Mesenchymal stem cell (in vitro differentiated cells and primary cell): ENCODE results near the gene TMEM115.
A peak's percentile ranks its signal among the peaks of the same experiment; 100 is the strongest.

Experiments
- DNase-seq: peaks from one replicate; pipeline ENCODE4 v3.0.0-alpha.2; 2013
- H2AFZ ChIP-seq: one replicate; pipeline ENCODE4 v1.6.1; 2013; ENCODE audit warnings: low read depth, mild to moderate bottlenecking, control low read depth, inconsistent platforms, low read length, moderate library complexity
- H2AK5ac ChIP-seq: 2 replicates; pipeline ENCODE4 v1.6.1; 2013; ENCODE audit warnings: low read length, moderate library complexity, mild to moderate bottlenecking, inconsistent platforms; ENCODE audit not compliant: severe bottlenecking
- H2BK120ac ChIP-seq: one replicate; pipeline ENCODE4 v1.6.1; 2013; ENCODE audit warnings: low read depth, mild to moderate bottlenecking, inconsistent platforms, low read length, moderate library complexity
- H2BK12ac ChIP-seq, 2 experiments: one replicate each; pipeline ENCODE4 v1.6.1; 2013; ENCODE audit warnings: inconsistent platforms in 2 of 2, low read length in 2 of 2, mild to moderate bottlenecking in 2 of 2, moderate library complexity in 2 of 2, control low read depth in 1 of 2
- H2BK15ac ChIP-seq: one replicate; pipeline ENCODE4 v1.6.1; 2013; ENCODE audit warnings: mild to moderate bottlenecking, low read depth, inconsistent platforms; ENCODE audit not compliant: poor library complexity, severe bottlenecking
- H2BK5ac ChIP-seq: 2 replicates; pipeline ENCODE4 v1.6.1; 2013; ENCODE audit warnings: low read depth, mild to moderate bottlenecking, low read length, control low read depth, inconsistent platforms; ENCODE audit not compliant: poor library complexity, severe bottlenecking
- H3K14ac ChIP-seq, 2 experiments: one replicate each; pipeline ENCODE4 v1.6.1; 2013; ENCODE audit warnings: inconsistent platforms in 2 of 2, low read length in 2 of 2, control low read depth in 1 of 2, mild to moderate bottlenecking in 1 of 2, moderate library complexity in 1 of 2
- H3K18ac ChIP-seq, 2 experiments: one replicate each; pipeline ENCODE4 v1.6.1; 2013; ENCODE audit warnings: inconsistent platforms in 2 of 2, low read length in 2 of 2, control low read depth in 1 of 2, low read depth in 1 of 2, mild to moderate bottlenecking in 1 of 2
- H3K23ac ChIP-seq, 2 experiments: one replicate each; pipeline ENCODE4 v1.6.1; 2013; ENCODE audit warnings: inconsistent platforms in 2 of 2, low read length in 2 of 2, mild to moderate bottlenecking in 2 of 2, moderate library complexity in 2 of 2, control low read depth in 1 of 2
- H3K27ac ChIP-seq: 2 replicates; pipeline ENCODE4 v1.5.1; 2013; ENCODE audit warnings: mild to moderate bottlenecking, moderate library complexity, low read length, control low read depth, inconsistent platforms; ENCODE audit not compliant: poor library complexity, severe bottlenecking
- H3K27me3 ChIP-seq, 2 experiments: 2 replicates each; pipeline versions ENCODE4 v1.6.1 to v1.7.0; 2013; ENCODE audit warnings: low read length in 2 of 2, mild to moderate bottlenecking in 2 of 2, moderate library complexity in 2 of 2, control low read depth in 1 of 2, inconsistent platforms in 1 of 2; ENCODE audit not compliant: control insufficient read depth in 1 of 2, insufficient read depth in 1 of 2
- H3K36me3 ChIP-seq, 2 experiments: 2 replicates each; pipeline versions ENCODE4 v1.6.1 to v1.7.0; 2013; ENCODE audit warnings: low read length in 2 of 2, control low read depth in 1 of 2, inconsistent platforms in 1 of 2, low read depth in 1 of 2, mild to moderate bottlenecking in 1 of 2; ENCODE audit not compliant: insufficient read depth in 2 of 2, control insufficient read depth in 1 of 2
- H3K4ac ChIP-seq, 2 experiments: one replicate each; pipeline ENCODE4 v1.6.1; 2013; ENCODE audit warnings: inconsistent platforms in 2 of 2, low read length in 2 of 2, mild to moderate bottlenecking in 2 of 2, moderate library complexity in 2 of 2, control low read depth in 1 of 2, low read depth in 1 of 2
- H3K4me1 ChIP-seq: 2 replicates; pipeline ENCODE4 v1.6.1; 2013; ENCODE audit warnings: low read depth, low read length, control low read depth; ENCODE audit not compliant: control insufficient read depth, insufficient read depth
- H3K4me2 ChIP-seq: 2 replicates; pipeline ENCODE4 v1.6.1; 2013; ENCODE audit warnings: low read length, mild to moderate bottlenecking, inconsistent platforms; ENCODE audit not compliant: poor library complexity, severe bottlenecking
- H3K4me3 ChIP-seq, 2 experiments: 2 replicates each; pipeline versions ENCODE4 v1.5.1 to v1.7.0; 2013; ENCODE audit warnings: low read length in 2 of 2, mild to moderate bottlenecking in 2 of 2, control low read depth in 1 of 2, low read depth in 1 of 2; ENCODE audit not compliant: insufficient read depth in 1 of 2
- H3K79me1 ChIP-seq: replicated peaks from 2 replicates; pipeline ENCODE4 v1.6.1; 2013; ENCODE audit warnings: mild to moderate bottlenecking, control low read depth, low read length, inconsistent platforms; ENCODE audit not compliant: poor library complexity, severe bottlenecking
- H3K9ac ChIP-seq: 2 replicates; pipeline ENCODE4 v1.7.0; 2013; ENCODE audit warnings: mild to moderate bottlenecking, low read length, moderate library complexity
- H3K9me3 ChIP-seq: 2 replicates; pipeline ENCODE4 v1.7.0; 2013; ENCODE audit warnings: mild to moderate bottlenecking, low read length; ENCODE audit not compliant: control insufficient read depth
- H4K8ac ChIP-seq: one replicate; pipeline ENCODE4 v1.6.1; 2013; ENCODE audit warnings: inconsistent platforms, mild to moderate bottlenecking, low read length, moderate library complexity
- H4K91ac ChIP-seq: one replicate; pipeline ENCODE4 v1.6.1; 2013; ENCODE audit warnings: mild to moderate bottlenecking, low read length, inconsistent platforms
- WGBS: methylation state at CpG from one replicate; pipeline ENCODE4 v1.1.7; 2013; ENCODE audit warnings: mixed read lengths; 5-methylcytosine and 5-hydroxymethylcytosine counted together

Gene TMEM115

GRCh38 chr3:50351323-50351697, 8.0 kb downstream of the TMEM115 start:
- Histone ChIP-seq H3K23ac (no peak overlapping the region), H3K4ac (no peak overlapping the region), H3K79me1 (peaks cover 43% of the 10 kb centered on the region), H3K36me3 (peaks cover 56 to 57% of the 10 kb centered on the region in 2 experiments), H3K4me2 (peak overlapping the region; percentile 66), H2AK5ac (peak overlapping the region; percentile 27), H3K9ac (peak overlapping the region; percentile 90), H3K14ac (no peak overlapping the region), H2BK15ac (no peak overlapping the region), H2BK5ac (no peak overlapping the region), H3K27ac (no peak overlapping the region), H2BK120ac (no peak overlapping the region), H2BK12ac (no peak overlapping the region), H3K4me3 (peak overlapping the region; percentile 87 to 96), H3K18ac (no peak overlapping the region), H4K91ac (peak overlapping the region; percentile 21), H3K4me1 (peaks cover 42% of the 10 kb centered on the region), H3K27me3 (no peaks in the 10 kb centered on the region), H4K8ac (peak overlapping the region; percentile 15), H2AFZ (no peak overlapping the region), H3K9me3 (no peaks in the 10 kb centered on the region)
- no peak for DNase-seq
- 87% methylated on average over 11 of the region's 11 CpGs for WGBS

DNA sequence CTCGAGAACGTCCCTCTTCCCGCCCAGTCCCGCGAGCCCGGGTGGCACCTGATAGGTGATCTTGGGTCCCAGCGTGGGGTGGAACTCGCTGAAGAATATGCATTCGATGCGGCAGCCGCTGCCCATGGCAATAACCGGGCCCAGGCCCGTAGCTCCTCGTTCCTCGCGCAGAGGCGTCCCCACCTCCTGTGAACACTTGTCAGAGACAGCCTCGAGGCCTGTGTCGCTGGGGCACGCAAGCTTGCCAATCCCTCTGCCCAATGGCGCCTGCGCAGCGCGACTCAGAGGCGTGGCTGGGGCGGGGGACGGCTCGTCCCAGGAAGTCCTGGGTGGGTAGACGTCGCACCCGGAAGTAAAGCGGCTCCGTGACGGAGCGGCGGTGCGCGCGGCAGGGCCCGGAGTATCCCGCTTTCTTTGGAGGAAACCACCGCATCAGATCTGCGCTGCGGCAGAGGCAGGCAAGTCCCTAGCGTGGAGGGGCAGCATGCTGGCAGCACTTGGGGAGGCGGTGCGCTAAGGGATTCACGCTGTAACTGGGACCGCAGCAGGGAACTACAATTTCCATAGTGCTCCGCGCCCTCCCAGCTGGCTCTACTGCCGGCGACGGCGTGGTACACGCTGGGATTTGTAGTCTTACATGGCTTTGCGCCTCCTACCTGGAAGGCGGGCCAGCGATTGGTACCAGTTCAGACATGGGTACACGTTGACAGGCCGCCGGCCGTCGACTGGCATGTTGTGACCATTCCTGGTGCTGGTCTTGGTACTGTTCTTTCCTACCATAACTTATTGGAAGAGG, 8.6 kb downstream of the TMEM115 start, which contains the start of the genes CYB561D2 and NPRL2:
CYB561D2 (plus strand) TSS at position 336 of the 796 bp plus-strand sequence. CDS start 572 bp downstream, outside the sequence.
NPRL2 (minus strand) TSS at position 249 of the 796 bp plus-strand sequence; CDS start at position 126, 123 bp downstream.
- H2BK120ac ChIP-seq, result no peak within 1 kb of the TSS
- H3K27ac ChIP-seq, result peak within 1 kb of the TSS; percentile 91
- H2AK5ac ChIP-seq, result peak within 1 kb of the TSS; percentile 27
- H4K8ac ChIP-seq, result peak within 1 kb of the TSS; percentile 93
- peaks cover 38% of the 10 kb centered on the region for H3K4me1 ChIP-seq
- peaks cover 50 to 51% of the 10 kb centered on the region in 2 experiments for H3K36me3 ChIP-seq
- peaks cover 43% of the 10 kb centered on the region for H3K79me1 ChIP-seq
- peak; percentile 96 for DNase-seq
- H2AFZ ChIP-seq, result peak within 1 kb of the TSS; percentile 95
- peak within 1 kb of the TSS; percentile 90 to 99 for H3K18ac ChIP-seq
- H3K27me3 ChIP-seq, result no peaks in the 10 kb centered on the region
- no peak within 1 kb of the TSS for H3K23ac ChIP-seq
- H3K4me2 ChIP-seq, result peak within 1 kb of the TSS; percentile 72
- peak within 1 kb of the TSS; percentile 84 for H2BK5ac ChIP-seq
- peak within 1 kb of the TSS; percentile 69 to 90 for H3K4ac ChIP-seq
- peak within 1 kb of the TSS; percentile 90 for H3K9ac ChIP-seq
- H3K4me3 ChIP-seq, result peak within 1 kb of the TSS; percentile 87 to 96
- 1% methylated on average over 64 of the region's 64 CpGs for WGBS
- H3K14ac ChIP-seq, result peak within 1 kb of the TSS in 1 of 2 experiments; percentile 98
- H4K91ac ChIP-seq, result peak within 1 kb of the TSS; percentile 85
- peak within 1 kb of the TSS in 1 of 2 experiments; percentile 91 for H2BK12ac ChIP-seq
- H2BK15ac ChIP-seq, result no peak within 1 kb of the TSS
- no peaks in the 10 kb centered on the region for H3K9me3 ChIP-seq

DNA sequence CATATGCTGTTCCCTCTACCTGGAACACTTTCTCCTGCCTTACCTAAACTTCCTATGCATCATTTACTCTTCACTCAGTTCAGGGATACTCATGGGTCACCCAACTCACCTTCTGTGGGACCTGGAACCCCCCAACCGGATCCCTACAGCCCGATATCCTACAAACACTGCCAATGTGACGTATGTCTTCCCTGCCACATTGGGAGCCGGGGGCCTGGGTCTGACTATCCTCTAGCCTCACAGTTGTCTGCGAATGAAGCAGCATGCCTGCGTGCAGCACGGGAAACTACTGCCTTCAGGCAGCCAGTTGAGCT, 9.2 kb downstream of the TMEM115 start:
- peak overlapping the region; percentile 27 for H2AK5ac ChIP-seq
- H3K23ac ChIP-seq, result no peak overlapping the region
- H3K4me1 ChIP-seq, result peaks cover 38% of the 10 kb centered on the region
- H2BK120ac ChIP-seq, result no peak overlapping the region
- H4K8ac ChIP-seq, result peak overlapping the region; percentile 54
- no peak overlapping the region for H2BK12ac ChIP-seq
- peak overlapping the region; percentile 12 to 14 for H3K18ac ChIP-seq
- no peaks in the 10 kb centered on the region for H3K9me3 ChIP-seq
- H3K14ac ChIP-seq, result peak overlapping the region in 1 of 2 experiments; percentile 22
- no peaks in the 10 kb centered on the region for H3K27me3 ChIP-seq
- DNase-seq, result no peak
- H2BK5ac ChIP-seq, result no peak overlapping the region
- peak overlapping the region; percentile 72 for H3K4me2 ChIP-seq
- H3K27ac ChIP-seq, result no peak overlapping the region
- H3K4me3 ChIP-seq, result peak overlapping the region; percentile 87 to 96
- no peak overlapping the region for H2BK15ac ChIP-seq
- peaks cover 41% of the 10 kb centered on the region for H3K79me1 ChIP-seq
- WGBS, result 32% methylated on average over 7 of the region's 7 CpGs
- H3K9ac ChIP-seq, result peak overlapping the region; percentile 90
- H2AFZ ChIP-seq, result peak overlapping the region; percentile 7
- peaks cover 44 to 46% of the 10 kb centered on the region in 2 experiments for H3K36me3 ChIP-seq
- no peak overlapping the region for H4K91ac ChIP-seq
- H3K4ac ChIP-seq, result peak overlapping the region in 1 of 2 experiments; percentile 60

DNA sequence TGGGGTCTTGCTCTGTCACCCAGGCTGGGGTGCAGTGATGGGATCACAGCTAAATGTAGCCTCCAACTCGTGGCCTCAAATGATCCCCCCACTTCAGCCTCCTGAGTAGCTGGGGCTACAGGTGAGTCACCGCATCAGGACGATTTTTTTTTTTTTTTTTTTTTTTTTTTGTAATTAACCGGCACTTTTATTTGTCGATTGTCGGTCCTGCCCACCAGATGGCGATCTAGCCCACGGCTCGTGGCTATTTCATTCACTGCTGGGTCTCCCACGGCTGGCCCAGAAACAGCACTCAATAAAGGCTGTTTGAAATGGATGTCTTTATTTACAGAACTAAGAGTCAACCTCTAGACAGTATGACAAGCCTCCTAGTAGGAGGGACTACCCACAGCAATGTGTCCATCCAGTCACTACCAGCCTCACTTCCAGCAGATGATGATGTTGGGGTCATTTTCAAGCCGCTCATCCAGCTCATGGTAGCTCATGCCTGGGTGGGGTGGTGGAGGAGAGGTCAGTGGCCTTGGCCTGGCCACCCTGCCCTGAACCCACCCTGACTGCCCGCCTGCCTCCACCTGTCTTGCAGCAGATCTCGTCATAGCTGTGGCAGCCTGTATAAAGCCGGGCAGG, 12.0 kb downstream of the TMEM115 start:
- no peak overlapping the region for H2BK120ac ChIP-seq
- H3K9ac ChIP-seq, result no peak overlapping the region
- H2BK12ac ChIP-seq, result no peak overlapping the region
- H4K91ac ChIP-seq, result no peak overlapping the region
- no peak overlapping the region for H3K14ac ChIP-seq
- no peak overlapping the region for H3K4ac ChIP-seq
- H3K27ac ChIP-seq, result no peak overlapping the region
- peaks cover 26% of the 10 kb centered on the region for H3K79me1 ChIP-seq
- H2AK5ac ChIP-seq, result no peak overlapping the region
- 34% methylated on average over 12 of the region's 14 CpGs for WGBS
- H3K4me3 ChIP-seq, result no peak overlapping the region
- no peaks in the 10 kb centered on the region for H3K27me3 ChIP-seq
- no peak overlapping the region for H2BK5ac ChIP-seq
- no peaks in the 10 kb centered on the region for H3K9me3 ChIP-seq
- peak; percentile 83 for DNase-seq
- H2AFZ ChIP-seq, result no peak overlapping the region
- no peak overlapping the region for H3K18ac ChIP-seq
- peak overlapping the region; percentile 50 for H4K8ac ChIP-seq
- peaks cover 36% of the 10 kb centered on the region for H3K4me1 ChIP-seq
- H3K4me2 ChIP-seq, result no peak overlapping the region
- peaks cover 20 to 22% of the 10 kb centered on the region in 2 experiments for H3K36me3 ChIP-seq
- no peak overlapping the region for H2BK15ac ChIP-seq
- no peak overlapping the region for H3K23ac ChIP-seq
